ENCODE measurements around the gene LBX2.

GRCh38 chr2:74491648-74492544 lies 7.5 kb downstream of the LBX2 start:
- TF ChIP-seq, protein P1, sequence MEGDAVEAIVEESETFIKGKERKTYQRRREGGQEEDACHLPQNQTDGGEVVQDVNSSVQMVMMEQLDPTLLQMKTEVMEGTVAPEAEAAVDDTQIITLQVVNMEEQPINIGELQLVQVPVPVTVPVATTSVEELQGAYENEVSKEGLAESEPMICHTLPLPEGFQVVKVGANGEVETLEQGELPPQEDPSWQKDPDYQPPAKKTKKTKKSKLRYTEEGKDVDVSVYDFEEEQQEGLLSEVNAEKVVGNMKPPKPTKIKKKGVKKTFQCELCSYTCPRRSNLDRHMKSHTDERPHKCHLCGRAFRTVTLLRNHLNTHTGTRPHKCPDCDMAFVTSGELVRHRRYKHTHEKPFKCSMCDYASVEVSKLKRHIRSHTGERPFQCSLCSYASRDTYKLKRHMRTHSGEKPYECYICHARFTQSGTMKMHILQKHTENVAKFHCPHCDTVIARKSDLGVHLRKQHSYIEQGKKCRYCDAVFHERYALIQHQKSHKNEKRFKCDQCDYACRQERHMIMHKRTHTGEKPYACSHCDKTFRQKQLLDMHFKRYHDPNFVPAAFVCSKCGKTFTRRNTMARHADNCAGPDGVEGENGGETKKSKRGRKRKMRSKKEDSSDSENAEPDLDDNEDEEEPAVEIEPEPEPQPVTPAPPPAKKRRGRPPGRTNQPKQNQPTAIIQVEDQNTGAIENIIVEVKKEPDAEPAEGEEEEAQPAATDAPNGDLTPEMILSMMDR (IDR thresholded peaks at IDR 0.05) = no peak
- no peak for TF ChIP-seq POLR2A (IDR thresholded peaks at IDR 0.05)
